Cardiac fibroblast (primary cell): Measurements from ENCODE around the gene ADCY1.

ENCODE experiments used
- DNase-seq, 2 donors: peaks; one replicate each; pipeline versions ENCODE4 v3.0.0 to v3.0.0-alpha.2; 2010; ENCODE audit warnings: low read depth in 2 of 2
- H3K4me3 ChIP-seq, 2 donors: replicated peaks in 1 of 2; 1 replicate in 1 of 2; 2 replicates in 1 of 2; pipeline ENCODE4 v1.5.1; 2011; ENCODE audit warnings: low read depth in 2 of 2, low read length in 2 of 2, mild to moderate bottlenecking in 2 of 2, moderate library complexity in 1 of 2
- CTCF ChIP-seq: IDR thresholded peaks from one replicate; pipeline ENCODE4 v1.5.1; 2011; ENCODE audit warnings: low read depth, mild to moderate bottlenecking, low read length, inconsistent platforms

The ADCY1 gene

DNA sequence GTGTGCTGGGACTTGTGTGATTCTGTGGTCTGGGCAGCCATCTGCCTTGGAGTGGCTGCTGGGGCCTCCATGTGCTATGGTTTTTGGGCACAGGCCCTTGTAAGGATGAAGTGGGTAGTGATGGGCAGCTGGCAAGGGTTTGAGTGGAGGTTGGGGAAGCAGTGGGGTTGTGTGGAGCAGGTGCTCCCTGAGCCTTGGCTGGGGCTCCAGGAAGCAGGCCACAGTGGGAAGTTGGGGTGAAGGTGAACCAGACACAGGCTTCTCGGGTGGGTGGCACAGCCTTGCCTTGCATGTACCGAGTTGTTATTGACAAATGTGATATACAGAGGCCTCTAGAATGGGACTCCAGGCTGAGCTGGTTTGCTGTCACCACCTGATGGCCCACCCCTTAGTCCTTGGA, 82.3 kb downstream of the ADCY1 start:
- H3K4me3 ChIP-seq, result no peak overlapping the region
- TF ChIP-seq CTCF, result no peak
- no peak for DNase-seq

DNA sequence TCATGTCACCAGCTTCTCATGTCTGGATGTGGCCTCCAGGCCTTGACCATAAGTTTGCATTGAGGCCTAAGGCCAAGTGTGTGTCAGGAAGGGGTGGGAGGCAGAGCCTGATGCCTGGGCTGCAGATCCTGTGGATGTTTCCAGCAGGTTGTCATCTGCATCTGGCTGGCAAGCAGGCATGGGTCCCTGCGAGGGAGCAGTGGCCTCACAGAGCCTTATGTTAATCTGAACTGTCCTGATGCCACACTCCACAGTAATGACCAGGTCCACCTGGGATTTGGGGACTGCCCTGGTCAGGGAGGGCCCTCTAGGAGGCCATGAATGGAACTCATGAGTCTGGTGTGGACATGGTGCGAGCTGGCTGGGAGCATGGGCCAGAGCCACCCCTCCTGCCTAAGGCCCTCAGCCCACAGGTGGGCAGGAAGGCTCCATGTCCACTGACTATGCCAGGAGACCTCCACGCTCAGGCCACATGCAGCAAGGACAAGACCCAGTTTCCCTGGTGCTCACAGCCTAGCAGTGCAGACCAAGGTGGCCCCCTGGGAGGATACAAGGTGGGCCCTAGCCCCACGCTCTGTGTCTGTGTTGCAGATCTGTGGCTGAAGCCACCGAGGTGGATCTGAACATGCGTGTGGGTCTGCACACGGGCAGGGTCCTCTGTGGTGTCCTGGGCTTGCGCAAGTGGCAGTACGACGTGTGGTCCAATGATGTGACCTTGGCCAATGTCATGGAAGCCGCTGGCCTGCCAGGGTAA, 83.1 kb downstream of the ADCY1 start:
- no peak for TF ChIP-seq CTCF
- no peak for DNase-seq
- H3K4me3 ChIP-seq, result no peak overlapping the region

DNA sequence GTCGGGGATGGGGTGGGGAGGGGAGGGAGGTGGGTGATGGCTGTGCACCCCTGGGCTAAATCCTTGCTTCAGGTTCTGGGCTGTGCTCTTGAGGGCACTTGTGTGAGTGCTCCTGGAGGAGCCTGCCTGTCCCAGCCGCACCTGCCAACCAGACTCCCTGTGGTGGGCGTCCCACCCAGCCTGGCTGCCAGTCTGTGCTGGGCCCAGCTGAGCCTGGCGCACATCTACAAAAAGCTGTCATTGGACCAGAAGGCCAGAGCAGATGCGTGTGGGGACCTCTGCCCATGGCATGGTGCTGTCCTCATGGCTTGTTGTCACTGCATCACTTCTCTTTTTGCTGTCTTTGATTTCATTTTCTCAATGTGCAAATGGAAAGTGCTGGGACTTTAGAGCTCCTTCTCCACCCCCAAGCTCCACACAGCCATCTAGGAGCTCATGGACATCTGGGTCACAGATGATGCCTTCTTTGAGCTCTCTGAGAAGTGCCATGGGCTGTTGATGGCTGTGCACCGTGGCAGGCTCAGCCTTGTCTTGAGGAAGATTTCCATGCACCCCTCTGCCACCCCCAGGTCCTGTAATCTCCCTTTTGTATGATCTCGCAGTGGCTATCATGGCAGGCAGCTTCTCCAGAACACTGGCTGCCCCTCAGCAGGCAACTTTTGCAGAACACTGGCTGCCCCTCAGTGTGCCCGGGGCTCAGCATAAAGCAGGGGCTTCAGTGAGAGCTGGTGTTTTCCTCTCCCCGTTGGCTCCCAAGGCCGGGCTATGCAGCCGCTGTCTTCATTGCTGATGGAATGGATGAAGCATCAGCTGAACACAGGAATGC, 83.9 kb downstream of the ADCY1 start:
- no peak overlapping the region for H3K4me3 ChIP-seq
- DNase-seq, result no peak
- TF ChIP-seq CTCF, result no peak

DNA sequence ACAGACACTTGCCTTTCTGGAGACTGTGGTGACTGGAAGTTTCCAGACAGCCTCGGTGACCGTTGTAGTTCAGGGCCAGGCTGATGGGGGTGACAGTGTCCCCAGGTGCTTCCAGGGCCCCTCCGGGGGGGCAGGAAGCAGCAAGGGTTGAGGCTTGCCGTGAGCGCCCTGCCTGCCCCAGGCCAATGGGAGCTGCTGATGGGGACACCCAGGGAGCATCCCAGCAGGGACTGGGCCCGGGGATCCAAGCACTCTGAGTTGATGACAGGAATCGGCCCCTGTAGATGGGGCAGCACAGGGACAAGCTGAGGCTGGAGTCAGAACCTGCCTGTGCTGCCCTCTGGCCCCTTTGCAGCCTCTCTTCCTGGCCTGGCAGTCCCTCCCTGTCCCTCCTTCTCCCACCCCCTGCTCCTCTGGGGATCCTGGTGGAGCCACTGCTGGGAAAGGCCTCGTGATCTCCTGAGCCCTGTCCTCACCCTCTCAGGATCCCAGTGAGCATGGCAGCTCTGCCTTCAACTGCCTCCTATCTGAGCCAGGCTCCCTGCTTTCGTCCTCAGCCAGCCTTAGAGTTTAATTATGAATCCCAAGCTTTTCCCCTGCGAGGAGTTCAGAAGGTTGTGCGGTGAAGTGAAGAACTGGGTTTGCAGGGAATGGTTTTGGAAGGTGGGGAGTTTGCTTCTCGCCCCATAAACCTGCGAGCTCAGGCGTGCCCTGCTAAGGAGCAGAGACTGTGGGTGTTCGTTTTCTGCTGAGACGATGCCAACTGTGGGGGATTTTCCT, 84.7 kb downstream of the ADCY1 start:
- H3K4me3 ChIP-seq, result no peak overlapping the region
- DNase-seq, result no peak
- no peak for TF ChIP-seq CTCF

- no peak overlapping the region for H3K4me3 ChIP-seq
- no peak for TF ChIP-seq CTCF
- no peak for DNase-seq
These were observed 85.5 kb downstream of the ADCY1 start for GRCh38 chr7:45659496-45660139.

DNA sequence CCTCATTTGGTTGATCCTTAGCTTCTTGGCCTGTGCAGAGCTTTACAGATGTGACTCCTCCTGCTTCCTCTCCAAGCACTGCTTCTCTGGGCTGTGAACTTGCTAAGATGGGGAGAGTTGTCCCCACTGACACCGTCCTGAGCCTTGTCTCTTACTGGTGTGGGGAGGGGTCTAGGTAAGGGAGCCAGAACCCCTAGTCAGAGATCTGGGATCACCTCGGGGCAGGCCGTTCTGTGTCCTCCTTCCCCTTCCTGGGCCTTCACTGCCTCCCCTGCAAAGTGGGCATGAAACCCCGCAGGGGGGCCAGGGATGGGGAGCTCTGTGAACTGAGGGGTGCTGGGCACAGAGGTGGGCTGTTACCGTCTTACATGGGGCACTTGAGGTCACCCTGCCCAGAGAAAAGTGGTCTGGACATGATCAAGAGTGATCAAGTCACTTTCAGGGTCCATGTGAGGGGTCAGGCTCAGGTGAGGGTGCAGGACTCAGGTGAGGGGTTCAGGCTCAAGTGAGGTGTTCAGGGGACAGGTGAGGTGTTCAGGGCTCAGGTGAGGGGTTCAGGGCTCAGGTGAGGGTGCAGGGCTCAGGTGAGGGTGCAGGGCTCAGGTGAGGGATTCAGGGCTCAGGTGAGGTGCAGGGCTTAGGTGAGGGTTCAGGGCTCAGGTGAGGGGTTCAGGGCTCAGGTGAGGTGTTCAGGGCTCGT, 86.2 kb downstream of the ADCY1 start:
- no peak for DNase-seq
- no peak for TF ChIP-seq CTCF

More for the DNA sequence above, 86.2 kb downstream of the ADCY1 start:
- no peak overlapping the region for H3K4me3 ChIP-seq
